C4-2B (cell line): ENCODE measurements around the gene KCNJ4.

Source experiments
- CTCF ChIP-seq: fragments of 450-650 bp; conservative IDR thresholded peaks from 2 replicates; pipeline ENCODE4 v1.5.1; 2017; ENCODE audit warnings: mild to moderate bottlenecking
- ZFX ChIP-seq: fragments of 450-650 bp; IDR thresholded peaks from 2 replicates; pipeline ENCODE4 v1.6.1; 2017

- no peak for TF ChIP-seq CTCF
- TF ChIP-seq ZFX = no peak
Observed at GRCh38 chr22:38432264-38432663, 22.7 kb downstream of the KCNJ4 start.
